ENCODE results near the gene LIMS2. TPM values are rescaled to one million over a fixed set of nuclear protein-coding genes. Genes with fewer than 3 reads are reported as not detected.

LIMS2 gene
- total and polyA plus RNA-seq, 8 donors: 22.4 to 122 (median 27.3) TPM

DNA sequence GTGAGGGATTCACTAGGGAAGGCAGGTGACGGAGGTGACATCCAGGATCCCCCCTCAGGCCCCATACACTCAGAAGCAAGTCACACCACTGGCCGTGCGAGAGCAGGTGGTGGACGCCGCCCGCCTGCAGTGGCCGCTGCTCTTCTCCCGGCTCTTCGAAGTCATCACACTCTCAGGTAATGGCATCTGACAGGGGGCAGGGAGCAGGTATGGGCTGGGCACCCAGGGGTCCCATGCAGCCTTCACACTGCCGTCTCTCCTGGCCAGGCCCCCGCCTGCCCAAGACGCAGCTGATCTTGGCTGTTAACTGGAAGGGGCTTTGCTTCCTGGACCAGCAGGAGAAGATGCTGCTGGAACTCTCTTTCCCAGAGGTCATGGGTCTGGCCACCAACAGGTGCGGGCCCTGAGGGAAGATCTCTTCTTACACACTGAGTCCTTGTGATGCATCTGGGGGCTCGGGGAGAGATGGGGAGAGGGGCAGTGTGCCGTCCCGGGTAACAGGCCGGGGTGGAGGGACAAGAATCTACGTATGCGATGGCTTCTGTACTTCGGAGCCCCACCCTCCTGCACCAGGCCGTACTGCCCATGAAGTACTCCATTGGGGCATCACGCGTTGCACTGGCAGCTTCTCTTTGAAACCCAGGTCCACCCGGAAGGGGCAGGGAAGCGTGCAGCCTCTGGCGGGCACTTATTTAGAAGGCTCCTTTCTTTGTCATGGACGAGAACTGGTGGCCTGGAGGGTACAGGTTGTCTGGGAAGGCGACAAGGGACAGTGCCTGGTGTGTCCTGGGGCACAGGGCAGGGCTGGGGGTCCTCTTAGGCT lies 48.2 kb downstream of the LIMS2 start:
- no peak overlapping the region for H3K27ac ChIP-seq
- intact Hi-C loops (cut with DNase I): no loop called here
- DNase-seq: peak in 1 of 4 donors; percentile 51
- H3K9me3 ChIP-seq: no peaks in the 10 kb centered on the region
- TF ChIP-seq, protein P1, sequence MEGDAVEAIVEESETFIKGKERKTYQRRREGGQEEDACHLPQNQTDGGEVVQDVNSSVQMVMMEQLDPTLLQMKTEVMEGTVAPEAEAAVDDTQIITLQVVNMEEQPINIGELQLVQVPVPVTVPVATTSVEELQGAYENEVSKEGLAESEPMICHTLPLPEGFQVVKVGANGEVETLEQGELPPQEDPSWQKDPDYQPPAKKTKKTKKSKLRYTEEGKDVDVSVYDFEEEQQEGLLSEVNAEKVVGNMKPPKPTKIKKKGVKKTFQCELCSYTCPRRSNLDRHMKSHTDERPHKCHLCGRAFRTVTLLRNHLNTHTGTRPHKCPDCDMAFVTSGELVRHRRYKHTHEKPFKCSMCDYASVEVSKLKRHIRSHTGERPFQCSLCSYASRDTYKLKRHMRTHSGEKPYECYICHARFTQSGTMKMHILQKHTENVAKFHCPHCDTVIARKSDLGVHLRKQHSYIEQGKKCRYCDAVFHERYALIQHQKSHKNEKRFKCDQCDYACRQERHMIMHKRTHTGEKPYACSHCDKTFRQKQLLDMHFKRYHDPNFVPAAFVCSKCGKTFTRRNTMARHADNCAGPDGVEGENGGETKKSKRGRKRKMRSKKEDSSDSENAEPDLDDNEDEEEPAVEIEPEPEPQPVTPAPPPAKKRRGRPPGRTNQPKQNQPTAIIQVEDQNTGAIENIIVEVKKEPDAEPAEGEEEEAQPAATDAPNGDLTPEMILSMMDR (IDR thresholded peaks at IDR 0.05): no peak
- H3K36me3 ChIP-seq: no peaks in the 10 kb centered on the region
- peaks cover 0 to 19% of the 10 kb centered on the region in 2 donors for H3K4me1 ChIP-seq
- H3K27me3 ChIP-seq: no peaks in the 10 kb centered on the region
- no peak for ATAC-seq
- no peak overlapping the region for H3K4me3 ChIP-seq

DNA sequence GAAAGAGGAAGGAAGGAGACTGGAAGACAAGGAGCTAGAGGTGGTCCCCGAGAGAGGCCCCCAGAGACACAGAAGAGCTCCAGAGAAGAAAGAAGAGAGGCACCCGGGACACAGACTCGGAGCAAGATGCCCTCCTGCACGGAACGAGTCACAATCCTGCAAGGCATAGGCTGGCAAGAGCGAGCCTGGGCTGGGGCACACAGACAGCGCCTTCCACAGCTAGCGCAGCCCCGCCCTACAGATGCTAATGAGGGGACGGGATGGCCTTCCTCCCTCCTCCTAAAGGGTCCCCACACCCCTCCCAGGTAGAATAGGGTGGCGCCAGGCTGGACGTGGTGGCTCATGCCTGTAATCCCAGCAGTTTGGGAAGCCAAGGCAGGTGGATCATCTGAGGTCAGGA lies 49.2 kb downstream of the LIMS2 start:
- Histone ChIP-seq H3K4me1 (peaks cover 0 to 11% of the 10 kb centered on the region in 2 donors), H3K36me3 (no peaks in the 10 kb centered on the region), H3K27me3 (no peaks in the 10 kb centered on the region), H3K9me3 (no peaks in the 10 kb centered on the region), H3K27ac (no peak overlapping the region), H3K4me3 (no peak overlapping the region)
- TF ChIP-seq, protein P1 (IDR thresholded peaks at IDR 0.05): no peak
- intact Hi-C loops (cut with DNase I): no loop called here
- no peak for ATAC-seq
- DNase-seq: peak in 1 of 4 donors; percentile 64

DNA sequence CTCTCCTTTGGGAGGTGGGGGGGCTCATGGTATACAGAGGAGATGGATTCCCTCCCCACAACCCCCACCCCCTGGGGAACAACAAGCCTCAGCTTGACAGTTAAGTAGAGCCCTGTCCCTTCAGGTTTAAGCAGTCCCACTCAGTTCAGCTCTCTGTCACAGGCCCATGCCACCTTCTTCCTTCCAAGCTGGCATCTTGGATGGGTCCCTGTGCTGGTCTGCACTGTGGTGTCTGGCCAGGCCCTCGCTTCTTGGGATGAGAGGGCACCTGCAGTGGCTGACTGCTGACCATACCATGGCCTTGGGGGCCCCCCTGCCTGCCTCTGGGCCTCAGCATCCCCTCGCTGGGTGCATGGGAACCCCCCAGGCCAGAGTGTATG lies 49.8 kb downstream of the LIMS2 start:
- H3K9me3 ChIP-seq: no peaks in the 10 kb centered on the region
- no peak for ATAC-seq
- H3K27ac ChIP-seq: no peak overlapping the region
- TF ChIP-seq, protein P1 (IDR thresholded peaks at IDR 0.05): no peak
- no peak overlapping the region for H3K4me3 ChIP-seq
- no peaks in the 10 kb centered on the region for H3K27me3 ChIP-seq
- intact Hi-C loops (cut with DNase I): no loop called here
- peaks cover 0 to 4% of the 10 kb centered on the region in 2 donors for H3K4me1 ChIP-seq
- peak in 1 of 4 donors; percentile 17 for DNase-seq
- no peaks in the 10 kb centered on the region for H3K36me3 ChIP-seq

DNA sequence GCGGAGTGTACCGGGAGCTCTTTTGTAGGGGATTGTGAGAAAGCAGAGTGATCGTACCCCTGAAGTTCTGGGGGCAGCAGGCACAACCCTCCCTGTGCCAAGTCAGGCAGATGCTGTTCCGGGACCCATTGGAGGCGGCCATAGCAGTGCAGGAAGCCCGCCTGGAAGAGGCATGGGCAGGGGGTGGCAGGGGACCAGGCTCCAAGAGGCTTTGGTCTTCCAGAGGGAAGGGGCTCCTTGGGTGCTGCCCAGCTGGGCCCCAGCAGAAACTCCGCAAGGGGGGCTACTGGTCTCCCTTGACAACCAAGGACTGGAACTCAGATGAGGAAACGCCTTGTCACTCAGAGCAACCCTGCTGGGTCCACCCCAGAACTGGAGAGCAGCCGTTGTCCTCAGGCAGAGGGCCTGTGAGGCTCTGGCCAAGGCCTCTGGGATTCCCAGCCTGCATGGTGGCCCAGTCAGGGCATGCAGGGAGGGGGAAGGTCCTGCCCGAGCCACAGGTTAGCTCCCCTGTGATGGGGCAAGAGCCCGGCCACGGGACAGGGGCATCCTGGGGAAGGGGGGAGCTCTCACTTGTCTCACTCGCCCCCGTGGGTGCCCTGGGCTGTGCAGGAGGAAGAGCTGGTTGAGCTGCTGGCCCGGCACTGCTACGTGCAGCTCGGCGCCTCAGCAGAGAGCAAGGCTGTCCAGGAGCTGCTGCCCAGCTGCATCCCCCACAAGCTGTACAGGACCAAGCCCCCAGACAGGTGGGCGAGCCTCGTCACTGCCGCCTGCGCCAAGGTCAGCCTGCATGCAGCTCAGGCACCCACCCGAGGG lies 50.4 kb downstream of the LIMS2 start:
- Histone ChIP-seq H3K36me3 (no peaks in the 10 kb centered on the region), H3K4me3 (no peak overlapping the region), H3K4me1 (no peaks in the 10 kb centered on the region), H3K27me3 (no peaks in the 10 kb centered on the region), H3K9me3 (no peaks in the 10 kb centered on the region), H3K27ac (no peak overlapping the region)
- intact Hi-C loops (cut with DNase I): no loop called here
- TF ChIP-seq, protein P1 (IDR thresholded peaks at IDR 0.05): no peak
- no peak for ATAC-seq
- peak in 2 of 4 donors; percentile 21 to 79 for DNase-seq

DNA sequence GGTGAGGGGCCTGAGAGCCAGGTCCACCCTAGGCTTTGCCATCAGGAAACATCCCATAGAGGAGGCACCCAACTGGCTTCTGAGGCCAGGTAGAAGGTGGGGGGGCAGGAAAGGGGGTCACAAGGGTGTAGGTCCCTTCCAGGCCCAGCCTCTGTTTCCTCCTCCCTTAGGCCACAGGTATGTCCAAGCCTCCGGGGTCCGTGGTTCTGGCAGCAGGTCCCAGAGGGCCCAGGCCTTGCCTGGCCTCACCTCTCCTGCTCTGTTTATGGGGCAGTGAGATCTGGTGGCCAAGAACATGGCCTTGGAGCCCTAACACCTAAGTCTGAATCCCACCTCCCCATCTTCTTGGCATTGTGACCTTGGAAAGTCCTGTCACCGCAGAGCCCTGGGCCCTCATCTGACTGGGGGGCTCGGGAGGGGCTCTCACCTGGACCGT lies 51.0 kb downstream of the LIMS2 start:
- Histone ChIP-seq H3K36me3 (no peaks in the 10 kb centered on the region), H3K27ac (no peak overlapping the region), H3K9me3 (no peaks in the 10 kb centered on the region), H3K4me1 (no peaks in the 10 kb centered on the region), H3K27me3 (no peaks in the 10 kb centered on the region), H3K4me3 (no peak overlapping the region)
- peak in 1 of 4 donors; percentile 27 for DNase-seq
- intact Hi-C loops (cut with DNase I): no loop called here
- TF ChIP-seq, protein P1 (IDR thresholded peaks at IDR 0.05): no peak
- ATAC-seq: no peak

All from left lung (tissue), 10 donors.